HepG2 (cell line): ENCODE measurements around the gene HDAC5. TPM values are rescaled to one million over a fixed set of nuclear protein-coding genes. Genes with fewer than 3 reads are reported as not detected.

Experiments used
- FIP1L1 ChIP-seq: fragments of 200-400 bp; formaldehyde crosslinking; IDR thresholded peaks from 2 replicates; pipeline ENCODE4 v1.6.1; 2018; ENCODE audit warnings: low read depth, mild to moderate bottlenecking, low read length, moderate library complexity, borderline replicate concordance; ENCODE audit not compliant: insufficient read depth
- HMGXB3 ChIP-seq: sonication (generic); formaldehyde crosslinking; IDR thresholded peaks from 2 replicates; pipeline ENCODE4 v1.4.0; 2020; ENCODE audit warnings: missing genetic modification reagents, borderline replicate concordance
- SAP130 ChIP-seq: IDR thresholded peaks from 2 replicates; pipeline ENCODE4 v1.6.1; 2016; ENCODE audit warnings: low read depth
- TCF12 ChIP-seq, 2 experiments: fragments of 450-650 bp in 1 of 2; sonication (generic) in 1 of 2; formaldehyde crosslinking in 1 of 2; IDR thresholded peaks; 2 replicates each; pipeline versions ENCODE4 v1.6.1 to v1.8.0; 2017 to 2022; ENCODE audit warnings: antibody characterized with exemption in 1 of 2, mild to moderate bottlenecking in 1 of 2, missing genetic modification reagents in 1 of 2, moderate library complexity in 1 of 2
- TIGD3 ChIP-seq: sonication (generic); formaldehyde crosslinking; IDR thresholded peaks from 2 replicates; pipeline ENCODE4 v1.5.1; 2020; ENCODE audit warnings: mild to moderate bottlenecking, missing genetic modification reagents, borderline replicate concordance
- ZBTB1 ChIP-seq: sonication (generic); formaldehyde crosslinking; IDR thresholded peaks from 2 replicates; pipeline ENCODE4 v1.4.0; 2020; ENCODE audit warnings: missing genetic modification reagents, borderline replicate concordance
- ZKSCAN1 ChIP-seq: fragments of 150-350 bp; IDR thresholded peaks from 2 replicates; pipeline ENCODE4 v1.6.1; 2014; ENCODE audit warnings: low read length
- ZNF264 ChIP-seq: sonication (generic); formaldehyde crosslinking; IDR thresholded peaks from 2 replicates; pipeline ENCODE4 v1.4.0; 2020; ENCODE audit warnings: missing genetic modification reagents
- ZNF318 ChIP-seq: sonication (generic); formaldehyde crosslinking; IDR thresholded peaks from 2 replicates; pipeline ENCODE4 v1.4.0; 2020; ENCODE audit warnings: mild to moderate bottlenecking, missing genetic modification reagents
- ZNF574 ChIP-seq: sonication (generic); formaldehyde crosslinking; IDR thresholded peaks from 2 replicates; pipeline ENCODE4 v1.4.0; 2020; ENCODE audit warnings: missing genetic modification reagents
- polyA plus RNA-seq, 8 experiments: library from polyadenylated mRNA; depleted of rRNA in 3 of 8; stranded (reverse) in 7 of 8; unstranded in 1 of 8; fragments of >200 nt; fragmentation: Illumina TruSeq in 4 of 8; extraction: Trizol in 4 of 8; gene quantifications; 2 replicates each; pipeline versions ENCODE4 v1.2.1 to v1.2.3, GENCODE V29; 2011 to 2016; ENCODE audit warnings: low read depth in 4 of 8, missing spikeins in 1 of 8, mixed read lengths in 1 of 8; ENCODE audit not compliant: insufficient read depth in 1 of 8
- total RNA-seq, 5 experiments: library from RNA; depleted of rRNA; stranded (reverse); fragments of >200 nt; fragmentation: Illumina TruSeq; extraction: Trizol; gene quantifications; 2 replicates each; pipeline ENCODE4 v1.2.3, GENCODE V29; 2016; ENCODE audit warnings: low read depth in 1 of 5

The HDAC5 gene
- total and polyA plus RNA-seq, 2 of the 13 experiments (the other 11 are each of a cell fraction or from before 2014, with no cell fraction given): 46.4 to 85.4 TPM

DNA sequence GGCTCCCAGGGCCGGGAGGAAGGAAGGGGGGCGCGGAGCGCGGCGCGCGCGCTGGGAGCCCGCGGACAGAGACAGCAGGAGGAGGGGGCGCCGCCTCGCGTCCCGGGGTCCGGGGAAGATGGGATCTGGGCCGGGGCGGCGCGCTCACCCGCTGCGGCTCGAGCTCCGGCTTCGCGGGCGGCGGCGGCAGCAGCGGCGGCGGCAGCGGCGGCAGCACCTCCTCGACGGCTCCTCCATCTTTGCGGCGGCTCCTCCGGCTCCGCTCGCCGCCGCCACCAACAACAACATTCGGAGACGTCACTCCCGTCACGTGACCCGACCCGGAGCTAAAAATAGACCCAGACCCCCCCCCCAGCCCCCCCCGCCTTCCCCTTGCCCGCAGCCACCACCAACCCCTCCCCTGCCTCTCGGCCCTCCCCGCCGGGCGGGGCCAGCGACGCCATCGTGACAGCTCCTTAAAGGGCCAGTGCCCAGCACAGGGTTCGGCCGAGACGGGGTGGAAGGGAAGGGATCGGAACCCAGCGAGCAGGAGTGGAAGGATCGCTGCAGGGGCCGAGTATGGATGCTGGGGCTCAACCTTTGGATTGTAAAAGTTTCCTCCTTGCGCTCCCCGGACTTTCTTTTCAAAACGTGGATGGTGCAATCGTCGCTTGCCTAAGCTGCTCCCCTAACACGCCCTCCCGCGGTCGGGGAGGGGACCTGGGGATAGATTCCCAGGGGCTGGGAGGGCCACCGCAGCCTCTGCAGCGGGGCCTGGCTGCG is at the start of gene HDAC5 (continued):
- TF ChIP-seq ZNF574 (CRISPR knock-in tag): peak; percentile 68
- TF ChIP-seq SAP130: peak; percentile 92
- TF ChIP-seq TIGD3 (CRISPR knock-in tag): no peak
- peak; percentile 9; the same call in 1 of the 2 replicates for TF ChIP-seq ZKSCAN1
- no peak; the same call in 1 of the 2 replicates for TF ChIP-seq ZNF264 (CRISPR knock-in tag)
- no peak for TF ChIP-seq FIP1L1
- TF ChIP-seq TCF12 (IDR thresholded peaks at IDR 0.05): no peak
- TF ChIP-seq TCF12 (CRISPR knock-in tag; IDR thresholded peaks at IDR 0.05): no peak; the same call in 1 of the 2 replicates
- no peak for TF ChIP-seq ZBTB1
- TF ChIP-seq HMGXB3 (CRISPR knock-in tag): no peak
- TF ChIP-seq ZNF318 (CRISPR knock-in tag): peak; percentile 84; the same call in 1 of the 2 replicates
